UCSD-AML1 (cell line): ENCODE measurements around the gene NUDT21.
"Not testable (repeated sequence)": the region's sequence is repeated elsewhere in the genome, so short reads cannot be mapped to it uniquely, and the experiment has no call there.

ENCODE experiments used
- DNase-seq: peaks from one replicate; lab custom pipeline; 2025; ENCODE audit not compliant: unreplicated experiment; lab: John Stamatoyannopoulos, UW

NUDT21 gene

GRCh38 chr16:56419740-56420548 lies 31.2 kb downstream of the NUDT21 start:
- no peak for DNase-seq

- no peak for DNase-seq
Observed at GRCh38 chr16:56417138-56417537, 34.0 kb downstream of the NUDT21 start.

GRCh38 chr16:56415875-56416274 lies 35.3 kb downstream of the NUDT21 start:
- DNase-seq: no peak

- DNase-seq: no peak
Observed at GRCh38 chr16:56414366-56414765, 36.8 kb downstream of the NUDT21 start.

GRCh38 chr16:56413381-56413780 lies 37.8 kb downstream of the NUDT21 start:
- DNase-seq: no peak

GRCh38 chr16:56411624-56412023 lies 39.5 kb downstream of the NUDT21 start:
- DNase-seq: no peak

- no peak for DNase-seq
Observed at GRCh38 chr16:56411123-56411522, 40.0 kb downstream of the NUDT21 start.

- no peak for DNase-seq
Observed at GRCh38 chr16:56409195-56409594, 41.9 kb downstream of the NUDT21 start.

GRCh38 chr16:56408379-56409098 lies 42.6 kb downstream of the NUDT21 start:
- no peak for DNase-seq

GRCh38 chr16:56405977-56406672 lies 45.0 kb downstream of the NUDT21 start:
- no peak for DNase-seq

GRCh38 chr16:56401482-56401881 lies 49.6 kb downstream of the NUDT21 start:
- DNase-seq: no peak

GRCh38 chr16:56400458-56400857 lies 50.7 kb downstream of the NUDT21 start:
- no peak for DNase-seq

GRCh38 chr16:56399486-56399885 lies 51.6 kb downstream of the NUDT21 start:
- no peak for DNase-seq

- DNase-seq: no peak
Observed at GRCh38 chr16:56399047-56399446, 52.1 kb downstream of the NUDT21 start.

GRCh38 chr16:56396724-56397123 lies 54.4 kb downstream of the NUDT21 start:
- DNase-seq: not testable (repeated sequence)

- DNase-seq: no peak
Observed at GRCh38 chr16:56389554-56389953, 61.6 kb downstream of the NUDT21 start.

- no peak for DNase-seq
Observed at GRCh38 chr16:56388209-56388608, 62.9 kb downstream of the NUDT21 start.

GRCh38 chr16:56387396-56387795 lies 63.7 kb downstream of the NUDT21 start:
- DNase-seq: no peak

GRCh38 chr16:56384074-56384721 lies 66.9 kb downstream of the NUDT21 start:
- DNase-seq: no peak

- no peak for DNase-seq
Observed at GRCh38 chr16:56382901-56383355, 68.2 kb downstream of the NUDT21 start.

GRCh38 chr16:56382459-56382858 lies 68.7 kb downstream of the NUDT21 start:
- DNase-seq: no peak
